ENCODE data around the gene TECTA.

GRCh38 chr11:121100943-121101342, at the start of gene TECTA:
- TF ChIP-seq, protein P1, sequence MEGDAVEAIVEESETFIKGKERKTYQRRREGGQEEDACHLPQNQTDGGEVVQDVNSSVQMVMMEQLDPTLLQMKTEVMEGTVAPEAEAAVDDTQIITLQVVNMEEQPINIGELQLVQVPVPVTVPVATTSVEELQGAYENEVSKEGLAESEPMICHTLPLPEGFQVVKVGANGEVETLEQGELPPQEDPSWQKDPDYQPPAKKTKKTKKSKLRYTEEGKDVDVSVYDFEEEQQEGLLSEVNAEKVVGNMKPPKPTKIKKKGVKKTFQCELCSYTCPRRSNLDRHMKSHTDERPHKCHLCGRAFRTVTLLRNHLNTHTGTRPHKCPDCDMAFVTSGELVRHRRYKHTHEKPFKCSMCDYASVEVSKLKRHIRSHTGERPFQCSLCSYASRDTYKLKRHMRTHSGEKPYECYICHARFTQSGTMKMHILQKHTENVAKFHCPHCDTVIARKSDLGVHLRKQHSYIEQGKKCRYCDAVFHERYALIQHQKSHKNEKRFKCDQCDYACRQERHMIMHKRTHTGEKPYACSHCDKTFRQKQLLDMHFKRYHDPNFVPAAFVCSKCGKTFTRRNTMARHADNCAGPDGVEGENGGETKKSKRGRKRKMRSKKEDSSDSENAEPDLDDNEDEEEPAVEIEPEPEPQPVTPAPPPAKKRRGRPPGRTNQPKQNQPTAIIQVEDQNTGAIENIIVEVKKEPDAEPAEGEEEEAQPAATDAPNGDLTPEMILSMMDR (optimal IDR thresholded peaks at IDR 0.05 in 1 of 3, IDR thresholded peaks at IDR 0.05 in 1 of 3, conservative IDR thresholded peaks at IDR 0.05 in 1 of 3; ENCODE audit: extremely low read depth in 1 of 3, insufficient read depth in 2 of 3, low read length in 3 of 3), result no peak
- no peak for TF ChIP-seq EZH2 (IDR thresholded peaks at IDR 0.05; ENCODE audit: low read length)
